Tibial nerve (tissue), 4 donors: Measurements from ENCODE around the gene HLF. TPM values are rescaled to one million over a fixed set of nuclear protein-coding genes. Genes with fewer than 3 reads are reported as not detected.

Source experiments
- DNase-seq, 2 donors: peaks; one replicate each; pipeline ENCODE4 v3.0.0-alpha.2; 2019; ENCODE audit warnings: low spot score in 2 of 2
- H3K27ac ChIP-seq, 4 donors: fragments of 200-600 bp; sonication (generic) in 3 of 4; one replicate each; pipeline ENCODE4 v1.5.1; 2017 to 2019; ENCODE audit warnings: mild to moderate bottlenecking in 1 of 4
- H3K27me3 ChIP-seq, 2 donors: fragments of 200-600 bp; sonication (generic) in 1 of 2; one replicate each; pipeline versions ENCODE4 v1.5.1 to v1.6.0; 2017 to 2019
- H3K36me3 ChIP-seq, 3 donors: fragments of 200-600 bp; sonication (generic); one replicate each; pipeline ENCODE4 v1.5.1; 2018 to 2019
- H3K4me1 ChIP-seq, 4 donors: fragments of 200-600 bp; sonication (generic) in 3 of 4; one replicate each; pipeline ENCODE4 v1.5.1; 2017 to 2019
- H3K4me3 ChIP-seq, 4 donors: fragments of 200-600 bp; sonication (generic) in 3 of 4; one replicate each; pipeline ENCODE4 v1.5.1; 2017 to 2019; ENCODE audit warnings: mild to moderate bottlenecking in 1 of 4, moderate library complexity in 1 of 4
- H3K9me3 ChIP-seq, 4 donors: fragments of 200-600 bp; sonication (generic) in 3 of 4; one replicate each; pipeline ENCODE4 v1.5.1; 2017 to 2019
- EP300 ChIP-seq, 2 donors: sonication (generic); formaldehyde crosslinking; IDR thresholded peaks; one replicate each; pipeline ENCODE4 v1.6.1; 2017; ENCODE audit warnings: antibody characterized with exemption in 2 of 2, mild to moderate bottlenecking in 1 of 2
- POLR2A ChIP-seq, 2 donors: fragments of 450-650 bp; IDR thresholded peaks; one replicate each; pipeline ENCODE4 v1.6.1; 2017; ENCODE audit warnings: antibody characterized with exemption in 2 of 2, mild to moderate bottlenecking in 2 of 2, moderate library complexity in 2 of 2
- WGBS, 2 donors: methylation state at CpG; one replicate each; pipeline ENCODE4 v1.1.5; 2018; 5-methylcytosine and 5-hydroxymethylcytosine counted together
- total RNA-seq, 4 donors: library from RNA; depleted of rRNA; stranded (reverse); fragments of >200 nt; gene quantifications; one replicate each; pipeline ENCODE4 v1.1.0, GENCODE V29; 2016
- TF ChIP-seq, protein P1 (sequence below), 5 experiments: fragments of 200-600 bp in 3 of 5; fragments of 450-650 bp in 2 of 5; sonication (generic) in 3 of 5; IDR thresholded peaks; one replicate each; pipeline ENCODE4 v1.5.1; 2016 to 2019; ENCODE audit warnings: antibody characterized with exemption in 5 of 5, mild to moderate bottlenecking in 3 of 5, moderate library complexity in 2 of 5

The HLF gene
- total RNA-seq, 4 donors from 2014 or later = 19.5 to 42.5 (median 36.0) TPM

DNA sequence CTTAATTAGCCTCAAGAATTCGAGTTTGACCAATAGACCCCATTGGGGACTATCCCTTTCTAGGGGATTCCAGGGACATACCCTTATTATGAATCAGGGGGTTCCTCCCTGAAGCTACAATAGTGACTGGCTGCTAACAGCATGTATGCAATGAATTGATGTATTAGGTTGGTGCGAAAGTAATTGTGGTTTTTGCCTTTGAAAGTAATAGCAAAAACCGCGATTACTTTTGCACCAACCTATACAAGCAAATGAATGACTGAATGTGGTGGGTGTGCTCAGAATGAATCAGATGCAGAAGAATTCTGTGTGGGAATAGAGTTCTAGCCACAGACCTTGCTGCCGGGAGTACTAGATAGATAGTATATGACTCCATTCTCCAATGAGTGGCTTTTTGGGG, 76.7 kb downstream of the HLF start:
- Histone ChIP-seq H3K4me1 (no peaks in the 10 kb centered on the region), H3K27ac (no peak overlapping the region), H3K9me3 (peaks cover 0 to 2% (median 0%) of the 10 kb centered on the region in 4 donors), H3K36me3 (no peaks in the 10 kb centered on the region), H3K4me3 (no peak overlapping the region), H3K27me3 (no peaks in the 10 kb centered on the region)
- TF ChIP-seq POLR2A (IDR thresholded peaks at IDR 0.05) (no peak), EP300 (IDR thresholded peaks at IDR 0.05) (no peak)
- TF ChIP-seq, protein P1, sequence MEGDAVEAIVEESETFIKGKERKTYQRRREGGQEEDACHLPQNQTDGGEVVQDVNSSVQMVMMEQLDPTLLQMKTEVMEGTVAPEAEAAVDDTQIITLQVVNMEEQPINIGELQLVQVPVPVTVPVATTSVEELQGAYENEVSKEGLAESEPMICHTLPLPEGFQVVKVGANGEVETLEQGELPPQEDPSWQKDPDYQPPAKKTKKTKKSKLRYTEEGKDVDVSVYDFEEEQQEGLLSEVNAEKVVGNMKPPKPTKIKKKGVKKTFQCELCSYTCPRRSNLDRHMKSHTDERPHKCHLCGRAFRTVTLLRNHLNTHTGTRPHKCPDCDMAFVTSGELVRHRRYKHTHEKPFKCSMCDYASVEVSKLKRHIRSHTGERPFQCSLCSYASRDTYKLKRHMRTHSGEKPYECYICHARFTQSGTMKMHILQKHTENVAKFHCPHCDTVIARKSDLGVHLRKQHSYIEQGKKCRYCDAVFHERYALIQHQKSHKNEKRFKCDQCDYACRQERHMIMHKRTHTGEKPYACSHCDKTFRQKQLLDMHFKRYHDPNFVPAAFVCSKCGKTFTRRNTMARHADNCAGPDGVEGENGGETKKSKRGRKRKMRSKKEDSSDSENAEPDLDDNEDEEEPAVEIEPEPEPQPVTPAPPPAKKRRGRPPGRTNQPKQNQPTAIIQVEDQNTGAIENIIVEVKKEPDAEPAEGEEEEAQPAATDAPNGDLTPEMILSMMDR (IDR thresholded peaks at IDR 0.05) = no peak
- no peak for DNase-seq
- 83 to 89% methylated on average over 5 of the region's 5 CpGs for WGBS, 2 donors

DNA sequence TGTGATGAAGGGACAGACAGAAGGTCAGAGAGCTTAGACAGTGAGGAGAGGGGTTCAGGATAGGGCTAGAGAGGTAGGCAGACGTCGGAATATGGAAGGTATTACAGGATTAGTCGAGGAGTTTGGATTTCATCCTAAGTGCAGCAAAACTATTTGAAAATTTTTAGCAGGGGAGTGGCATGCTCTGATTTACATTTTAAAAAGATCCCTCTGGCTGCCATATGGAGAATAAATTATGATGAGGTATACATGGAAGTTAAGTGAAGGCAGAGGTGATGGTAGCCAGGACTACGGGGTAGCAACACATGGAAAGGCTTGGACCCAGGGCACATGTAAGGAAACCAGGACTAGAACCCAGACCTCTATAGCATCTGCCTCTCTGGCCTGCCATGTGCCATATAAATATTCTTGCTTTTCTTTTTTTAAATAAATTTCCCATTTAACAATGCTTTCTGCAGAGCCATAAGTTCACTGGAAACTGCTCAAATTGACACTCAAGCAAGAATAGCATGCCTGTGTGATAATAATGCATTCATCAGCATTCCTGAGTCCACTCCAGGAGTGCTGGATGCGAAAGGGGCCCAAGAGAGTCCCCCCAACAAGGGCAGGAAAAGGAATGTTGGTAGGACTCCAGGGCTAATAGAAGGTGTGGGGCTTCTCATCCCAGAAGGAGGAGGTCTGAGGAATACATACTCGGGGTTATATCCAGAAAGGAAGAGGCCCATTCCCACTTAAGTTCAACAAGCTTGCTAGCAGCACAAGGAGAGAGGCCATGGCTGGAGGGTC, 78.2 kb downstream of the HLF start:
- no peaks in the 10 kb centered on the region for H3K27me3 ChIP-seq
- DNase-seq = no peak
- no peak overlapping the region for H3K4me3 ChIP-seq
- peaks cover 0 to 6% (median 0%) of the 10 kb centered on the region in 4 donors for H3K9me3 ChIP-seq
- 71 to 78% methylated on average over 6 of the region's 6 CpGs for WGBS, 2 donors
- TF ChIP-seq, protein P1 (IDR thresholded peaks at IDR 0.05) = no peak
- TF ChIP-seq POLR2A (IDR thresholded peaks at IDR 0.05) (no peak), EP300 (IDR thresholded peaks at IDR 0.05) (no peak)
- H3K27ac ChIP-seq = no peak overlapping the region
- H3K4me1 ChIP-seq = no peaks in the 10 kb centered on the region
- no peaks in the 10 kb centered on the region for H3K36me3 ChIP-seq

DNA sequence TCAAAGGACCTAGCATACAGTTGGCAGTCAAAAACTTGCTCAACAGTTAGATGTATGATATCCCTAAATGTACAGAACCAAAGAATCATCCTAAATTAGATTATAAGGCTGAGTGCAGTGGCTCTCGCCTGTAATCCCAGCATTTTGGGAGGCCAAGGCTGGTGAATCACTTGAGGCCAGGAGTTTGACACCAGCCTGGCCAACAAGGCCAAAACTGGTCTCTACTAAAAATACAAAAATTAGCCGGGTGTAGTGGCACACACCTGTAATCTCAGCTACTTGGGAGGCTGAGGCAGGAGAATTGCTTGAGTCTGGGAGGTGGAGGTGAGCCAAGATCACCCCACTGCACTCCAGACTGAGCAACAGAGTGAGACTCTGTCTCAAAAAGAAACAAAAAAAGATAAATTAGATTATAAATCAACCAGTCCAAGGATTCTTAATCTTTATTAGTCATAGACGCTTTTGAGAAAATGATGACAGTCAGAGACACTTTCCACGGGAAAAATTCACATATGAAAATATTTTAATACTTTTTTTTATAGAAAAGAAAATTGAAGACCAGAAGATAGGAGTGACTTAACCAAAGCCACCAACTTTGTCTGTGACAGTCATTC, 79.2 kb downstream of the HLF start:
- peaks cover 0 to 5% (median 0%) of the 10 kb centered on the region in 4 donors for H3K4me1 ChIP-seq
- no peaks in the 10 kb centered on the region for H3K36me3 ChIP-seq
- H3K9me3 ChIP-seq = peaks cover 0 to 6% (median 0%) of the 10 kb centered on the region in 4 donors
- no peak overlapping the region for H3K4me3 ChIP-seq
- TF ChIP-seq POLR2A (IDR thresholded peaks at IDR 0.05) = no peak
- TF ChIP-seq EP300 (IDR thresholded peaks at IDR 0.05) = no peak
- TF ChIP-seq, protein P1 (IDR thresholded peaks at IDR 0.05) = no peak
- no peaks in the 10 kb centered on the region for H3K27me3 ChIP-seq
- 87 to 88% methylated on average over 4 of the region's 4 CpGs for WGBS, 2 donors
- no peak for DNase-seq
- H3K27ac ChIP-seq = no peak overlapping the region

DNA sequence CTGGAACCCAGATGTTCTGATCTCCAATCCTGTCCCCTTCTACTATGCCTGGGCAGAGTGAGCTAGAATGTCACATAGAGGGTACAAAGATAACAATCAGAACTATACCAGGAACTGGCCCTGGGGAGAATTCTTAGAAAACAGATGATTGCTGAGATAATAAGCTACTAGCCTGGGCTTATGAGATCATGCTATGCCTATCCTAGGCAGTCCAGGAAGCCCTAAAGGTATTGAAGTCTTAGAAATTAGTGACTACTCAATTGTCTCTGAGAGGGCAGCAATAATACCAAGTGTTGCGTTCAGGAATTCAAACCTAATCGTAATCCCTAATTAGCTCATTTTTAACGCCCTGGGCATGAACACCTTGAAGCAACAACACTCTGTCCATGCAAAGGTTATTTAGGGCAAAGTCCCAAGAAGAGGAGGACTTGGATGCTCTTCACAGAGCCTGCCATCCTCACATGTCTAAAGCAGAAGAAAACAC, 79.8 kb downstream of the HLF start:
- H3K27me3 ChIP-seq = no peaks in the 10 kb centered on the region
- TF ChIP-seq POLR2A (IDR thresholded peaks at IDR 0.05) = no peak
- TF ChIP-seq, protein P1 (IDR thresholded peaks at IDR 0.05) = no peak
- TF ChIP-seq EP300 (IDR thresholded peaks at IDR 0.05) = no peak
- no peak overlapping the region for H3K27ac ChIP-seq
- WGBS, 2 donors = 76 to 84% methylated on average over 3 of the region's 3 CpGs
- H3K9me3 ChIP-seq = peaks cover 0 to 6% (median 0%) of the 10 kb centered on the region in 4 donors
- H3K4me1 ChIP-seq = peaks cover 0 to 6% (median 0%) of the 10 kb centered on the region in 4 donors
- H3K4me3 ChIP-seq = no peak overlapping the region
- H3K36me3 ChIP-seq = no peaks in the 10 kb centered on the region
- DNase-seq = no peak

DNA sequence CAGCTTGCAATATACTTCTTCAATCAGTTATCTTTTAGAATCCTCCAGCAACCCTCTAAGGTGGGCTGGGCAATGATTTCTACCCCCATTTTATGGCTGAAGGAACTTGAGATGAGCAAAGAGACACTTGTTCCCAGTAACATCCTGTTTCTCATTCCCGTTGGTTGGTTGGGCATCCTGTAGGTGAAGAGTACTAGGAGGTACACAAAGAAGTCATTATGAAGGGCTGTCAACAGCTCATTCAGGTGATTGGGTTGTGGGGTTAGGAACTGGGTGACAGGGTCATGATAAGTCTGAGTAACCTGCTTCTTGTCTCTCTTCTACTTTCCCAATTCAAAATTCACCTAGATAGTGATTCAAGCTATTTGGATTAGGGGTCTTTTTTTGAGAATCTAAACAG, 80.4 kb downstream of the HLF start:
- TF ChIP-seq EP300 (IDR thresholded peaks at IDR 0.05) (no peak), POLR2A (IDR thresholded peaks at IDR 0.05) (no peak)
- TF ChIP-seq, protein P1 (IDR thresholded peaks at IDR 0.05) = no peak
- Histone ChIP-seq H3K4me1 (peaks cover 0 to 6% (median 0%) of the 10 kb centered on the region in 4 donors), H3K27me3 (no peaks in the 10 kb centered on the region), H3K4me3 (no peak overlapping the region), H3K27ac (no peak overlapping the region), H3K9me3 (peaks cover 0 to 6% (median 0%) of the 10 kb centered on the region in 4 donors), H3K36me3 (no peaks in the 10 kb centered on the region)
- WGBS, 2 donors = 73 to 84% methylated on average over 1 of the region's 1 CpG
- DNase-seq = no peak
